ENCODE results near the gene OGDH.
"Not testable (repeated sequence)": the region's sequence is repeated elsewhere in the genome, so short reads cannot be mapped to it uniquely, and the experiment has no call there.

Gene OGDH

GRCh38 chr7:44667190-44667589 lies 60.8 kb downstream of the OGDH start:
- no peak for DNase-seq (ENCODE audit: low read depth in 2 of 2)

GRCh38 chr7:44671069-44671468 lies 64.6 kb downstream of the OGDH start:
- no peak for DNase-seq (ENCODE audit: low read depth in 2 of 2)

- no peak for DNase-seq (ENCODE audit: low read depth in 2 of 2)
Measured at GRCh38 chr7:44673324-44673723, 66.9 kb downstream of the OGDH start.

GRCh38 chr7:44673771-44674170 lies 67.3 kb downstream of the OGDH start:
- DNase-seq (ENCODE audit: low read depth in 2 of 2) = no peak

- no peak for DNase-seq (ENCODE audit: low read depth in 2 of 2)
Measured at GRCh38 chr7:44674381-44674780, 68.0 kb downstream of the OGDH start.

DNA sequence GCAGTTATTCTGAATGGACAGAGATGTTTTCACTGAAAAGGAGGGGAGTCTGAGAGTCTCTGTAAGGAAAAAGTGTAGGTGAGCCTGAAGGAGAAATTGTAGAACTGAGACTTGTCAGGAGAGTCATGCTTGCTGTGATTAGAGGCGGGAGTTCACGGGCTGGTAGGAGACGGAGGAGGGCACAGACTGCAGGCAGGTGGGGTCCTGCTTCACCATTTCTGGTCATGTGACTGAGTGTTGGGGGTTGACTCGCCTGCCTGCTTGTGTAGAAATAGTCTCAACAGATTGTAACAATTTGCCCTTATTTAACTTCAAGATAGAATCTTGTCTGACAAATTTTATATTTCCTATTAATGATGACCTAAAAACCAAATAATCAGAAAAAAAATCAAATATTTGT lies 70.3 kb downstream of the OGDH start:
- no peak for DNase-seq (ENCODE audit: low read depth in 2 of 2)

DNA sequence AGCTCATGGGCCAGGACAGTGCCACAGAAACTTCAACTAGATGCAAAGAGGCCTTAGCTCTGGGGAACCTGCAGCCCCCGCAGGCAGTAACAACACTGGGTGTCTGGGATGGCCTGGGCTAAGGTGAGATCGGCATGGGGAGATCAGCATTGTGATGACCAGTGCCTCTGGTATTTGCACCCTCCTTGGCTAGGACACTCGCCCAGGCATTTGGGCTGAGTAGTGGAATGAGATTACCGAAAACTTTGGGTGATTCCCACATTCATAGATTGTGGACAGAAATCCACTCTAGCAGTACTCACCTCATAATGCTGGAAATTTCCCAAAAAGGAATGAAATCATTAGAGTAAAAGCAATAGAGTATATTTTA lies 71.7 kb downstream of the OGDH start:
- no peak for DNase-seq (ENCODE audit: low read depth in 2 of 2)

- DNase-seq (ENCODE audit: low read depth in 2 of 2) = no peak
Measured at GRCh38 chr7:44678471-44679179, 72.2 kb downstream of the OGDH start.

DNA sequence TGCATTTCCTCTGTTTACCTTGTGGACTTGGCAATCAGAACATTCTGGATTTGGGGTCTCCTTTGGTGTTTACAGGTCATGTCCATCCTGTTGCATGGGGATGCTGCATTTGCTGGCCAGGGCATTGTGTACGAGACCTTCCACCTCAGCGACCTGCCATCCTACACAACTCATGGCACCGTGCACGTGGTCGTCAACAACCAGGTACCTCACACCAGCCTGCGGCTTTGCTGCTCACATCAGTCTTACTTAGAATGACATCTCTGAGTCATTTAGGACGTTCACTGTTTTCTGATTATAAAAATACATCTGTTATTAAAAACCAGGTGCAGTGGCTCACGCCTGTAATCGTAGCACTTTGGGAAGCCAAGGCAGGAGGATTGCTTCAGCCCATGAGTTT lies 75.2 kb downstream of the OGDH start:
- DNase-seq (ENCODE audit: low read depth in 2 of 2) = no peak

DNA sequence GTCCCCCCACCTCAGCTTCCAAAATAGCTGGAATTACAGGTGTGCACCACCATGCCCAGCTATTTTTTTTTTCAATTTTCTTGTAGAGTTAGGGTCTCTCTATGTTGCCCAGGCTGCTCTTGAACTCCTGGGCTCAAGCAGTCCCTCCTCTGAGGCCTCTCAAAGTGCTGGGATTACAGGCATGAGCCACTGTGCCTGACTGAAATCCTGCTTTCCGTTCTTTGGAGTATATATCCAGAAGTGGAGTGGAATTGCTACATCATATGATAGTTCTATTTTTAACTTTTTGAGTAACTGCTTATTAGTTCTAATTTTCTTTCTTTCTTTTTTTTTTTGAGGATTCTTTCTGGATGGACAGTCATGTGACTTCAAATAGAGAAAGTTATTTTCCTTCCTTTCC lies 79.3 kb downstream of the OGDH start:
- DNase-seq (ENCODE audit: low read depth in 2 of 2) = no peak

DNA sequence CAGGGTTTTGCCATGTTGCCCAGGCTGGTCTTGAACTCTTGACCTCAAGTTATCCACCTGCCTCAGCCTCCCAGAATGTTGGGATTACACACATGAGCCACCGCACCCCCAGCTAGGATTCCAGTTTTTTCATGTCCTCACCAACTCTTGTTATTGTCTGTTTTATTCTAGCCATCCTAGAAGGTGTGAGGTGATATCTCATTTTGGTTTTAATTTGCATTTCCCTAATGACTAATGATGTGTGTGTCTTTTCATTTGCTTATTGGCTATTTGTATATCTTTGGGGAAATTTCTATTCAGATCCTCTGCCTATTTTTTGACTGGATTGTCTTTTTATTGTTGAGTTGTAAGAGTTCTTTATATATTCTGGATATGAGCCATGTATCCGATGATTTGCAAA lies 83.0 kb downstream of the OGDH start:
- DNase-seq (ENCODE audit: low read depth in 2 of 2) = no peak

- DNase-seq (ENCODE audit: low read depth in 2 of 2) = no peak
Measured at GRCh38 chr7:44693641-44694313, 87.3 kb downstream of the OGDH start.

- no peak for DNase-seq (ENCODE audit: low read depth in 2 of 2)
Measured at GRCh38 chr7:44694326-44694725, 87.9 kb downstream of the OGDH start.

- no peak for DNase-seq (ENCODE audit: low read depth in 2 of 2)
Measured at GRCh38 chr7:44694766-44695165, 88.3 kb downstream of the OGDH start.

- DNase-seq (ENCODE audit: low read depth in 2 of 2) = no peak
Measured at GRCh38 chr7:44695756-44696155, 89.3 kb downstream of the OGDH start.

GRCh38 chr7:44696728-44697127 lies 90.3 kb downstream of the OGDH start:
- DNase-seq (ENCODE audit: low read depth in 2 of 2) = no peak

DNA sequence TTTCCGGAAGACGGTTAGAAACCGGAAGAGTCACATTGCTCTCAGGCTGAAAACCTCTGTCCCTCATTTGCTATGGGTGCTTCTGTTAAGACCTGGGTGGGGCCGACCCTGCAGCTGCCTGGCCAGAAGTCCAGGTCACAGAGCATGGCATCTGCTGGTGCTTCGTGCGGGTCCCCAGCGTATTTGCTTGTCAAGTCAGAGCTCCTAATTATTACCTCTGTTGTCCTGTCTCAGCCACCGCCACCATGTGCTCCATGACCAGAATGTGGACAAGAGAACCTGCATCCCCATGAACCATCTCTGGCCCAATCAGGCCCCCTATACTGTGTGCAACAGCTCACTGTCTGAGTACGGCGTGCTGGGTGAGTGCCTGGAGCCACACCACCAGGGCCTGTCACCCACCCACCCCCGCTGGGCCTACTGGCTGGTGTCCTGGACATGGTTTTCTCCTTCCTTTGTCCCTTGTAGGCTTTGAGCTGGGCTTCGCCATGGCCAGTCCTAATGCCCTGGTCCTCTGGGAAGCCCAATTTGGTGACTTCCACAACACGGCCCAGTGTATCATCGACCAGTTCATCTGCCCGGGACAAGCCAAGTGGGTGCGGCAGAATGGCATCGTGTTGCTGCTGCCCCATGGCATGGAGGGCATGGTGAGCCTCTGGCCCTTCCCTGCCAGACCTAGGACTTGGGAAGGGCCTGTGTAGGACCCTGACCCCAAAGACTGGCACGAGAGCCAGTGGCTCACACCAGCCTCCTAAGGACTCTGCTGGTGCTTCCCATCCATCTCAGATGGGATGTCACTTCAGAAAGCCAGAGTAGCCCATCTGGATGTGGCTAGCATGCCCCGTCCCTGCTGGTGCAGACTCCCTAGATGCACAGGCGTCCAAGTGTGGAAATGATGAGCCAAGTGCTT lies 91.0 kb downstream of the OGDH start:
- no peak for DNase-seq (ENCODE audit: low read depth in 2 of 2)

DNA sequence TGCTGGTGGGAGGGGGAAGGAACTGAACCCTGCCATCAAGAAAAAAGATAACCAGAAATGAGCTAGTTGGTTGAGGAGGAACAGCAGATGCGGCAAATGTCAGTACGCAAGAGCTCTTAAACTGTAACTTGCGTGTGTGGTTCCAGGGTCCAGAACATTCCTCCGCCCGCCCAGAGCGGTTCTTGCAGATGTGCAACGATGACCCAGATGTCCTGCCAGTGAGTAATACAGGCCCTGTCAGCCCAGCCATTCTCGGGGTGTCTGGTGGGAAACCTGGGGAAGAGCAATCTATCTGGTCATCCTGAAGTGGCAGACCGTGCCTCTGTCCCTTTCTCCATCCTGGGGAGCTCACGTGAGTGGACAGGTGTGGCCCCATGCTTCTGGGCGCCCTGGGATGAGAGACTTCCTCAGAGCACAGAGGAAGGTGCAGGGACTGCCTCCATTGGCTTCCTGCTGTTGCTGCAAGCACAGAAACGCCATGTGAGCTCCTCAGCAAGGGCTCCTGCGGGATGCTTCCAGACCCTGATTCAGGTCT lies 91.7 kb downstream of the OGDH start:
- no peak for DNase-seq (ENCODE audit: low read depth in 2 of 2)

GRCh38 chr7:44699598-44699997 lies 93.2 kb downstream of the OGDH start:
- DNase-seq (ENCODE audit: low read depth in 2 of 2) = not testable (repeated sequence)

- no peak for DNase-seq (ENCODE audit: low read depth in 2 of 2)
Measured at GRCh38 chr7:44700322-44700721, 93.9 kb downstream of the OGDH start.

- DNase-seq (ENCODE audit: low read depth in 2 of 2) = not testable (repeated sequence)
Measured at GRCh38 chr7:44703391-44703790, 97.0 kb downstream of the OGDH start.

- no peak for DNase-seq (ENCODE audit: low read depth in 2 of 2)
Measured at GRCh38 chr7:44703921-44704320, 97.5 kb downstream of the OGDH start.

Data from stimulated activated CD4-positive, alpha-beta T cell treated with anti-CD3 and anti-CD28 coated beads, Interleukin-1b, Interleukin-23, amount 100 ng/mL, for 1 hour (primary cell).